ENCODE measurements around the gene ST6GAL1.
"Not testable (repeated sequence)": the region's sequence is repeated elsewhere in the genome, so short reads cannot be mapped to it uniquely, and the experiment has no call there.

The ST6GAL1 gene

DNA sequence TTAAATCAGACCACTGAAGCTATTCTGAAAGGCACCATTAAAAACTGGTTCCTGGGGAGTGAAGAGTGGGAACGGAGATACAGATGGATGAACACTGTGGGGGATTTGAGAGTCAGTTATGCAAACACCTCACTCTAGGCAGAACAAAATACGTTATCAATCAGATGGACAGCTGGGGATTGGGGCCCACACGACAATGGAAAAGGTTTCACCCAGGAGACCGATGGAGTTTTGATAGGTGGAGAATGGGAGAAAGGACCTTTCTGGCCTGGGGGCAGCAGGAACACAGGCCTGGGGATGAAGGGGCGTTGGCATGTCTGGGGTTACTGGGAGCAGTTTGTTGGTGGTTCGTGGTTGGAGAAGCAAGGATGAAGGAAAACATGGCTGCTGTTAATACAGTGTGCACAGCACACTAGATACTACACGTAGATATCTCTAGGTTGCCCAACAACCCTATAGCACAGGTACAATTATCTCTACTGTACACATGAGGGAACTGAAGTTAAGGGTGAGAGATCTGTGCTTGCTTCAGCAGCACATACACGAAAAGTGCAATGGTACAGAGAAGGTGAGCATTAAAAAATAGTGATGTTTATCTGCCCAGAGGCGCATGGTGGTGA lies 16.5 kb downstream of the ST6GAL1 start:
- no peak for DNase-seq

DNA sequence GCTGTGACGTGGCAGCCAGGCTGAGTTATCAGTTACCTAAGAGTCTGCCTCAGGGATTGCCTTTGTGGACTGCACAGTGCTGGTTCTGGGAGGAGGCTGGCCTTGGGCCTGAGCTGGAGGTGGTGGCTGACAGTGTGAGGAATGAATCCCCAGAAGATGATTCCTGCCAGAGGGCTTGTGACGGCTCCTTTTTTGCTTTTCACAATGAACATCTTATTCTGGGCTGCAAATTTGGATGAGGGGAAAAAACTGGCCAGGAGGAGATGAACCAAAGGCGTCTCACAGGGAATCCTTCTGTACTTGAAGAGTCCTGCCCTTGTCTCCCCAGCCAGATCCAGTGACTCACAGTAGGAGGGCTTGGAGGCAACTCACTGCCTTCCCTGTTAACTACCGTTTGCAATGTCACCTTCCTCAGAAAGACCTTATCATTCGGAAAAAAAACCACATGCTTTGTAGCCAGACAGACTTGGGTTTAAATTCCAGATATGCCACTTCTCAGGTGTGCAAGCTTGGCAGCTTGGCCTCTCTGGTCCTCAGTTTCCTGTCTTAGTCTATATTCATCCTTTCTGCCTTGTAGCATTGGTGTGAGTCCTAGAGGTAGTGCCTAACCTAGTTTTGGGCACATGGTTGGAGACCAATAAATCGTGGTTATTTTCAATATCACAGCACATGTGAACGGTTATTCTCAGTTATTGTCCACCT lies 19.1 kb downstream of the ST6GAL1 start:
- no peak for DNase-seq

DNA sequence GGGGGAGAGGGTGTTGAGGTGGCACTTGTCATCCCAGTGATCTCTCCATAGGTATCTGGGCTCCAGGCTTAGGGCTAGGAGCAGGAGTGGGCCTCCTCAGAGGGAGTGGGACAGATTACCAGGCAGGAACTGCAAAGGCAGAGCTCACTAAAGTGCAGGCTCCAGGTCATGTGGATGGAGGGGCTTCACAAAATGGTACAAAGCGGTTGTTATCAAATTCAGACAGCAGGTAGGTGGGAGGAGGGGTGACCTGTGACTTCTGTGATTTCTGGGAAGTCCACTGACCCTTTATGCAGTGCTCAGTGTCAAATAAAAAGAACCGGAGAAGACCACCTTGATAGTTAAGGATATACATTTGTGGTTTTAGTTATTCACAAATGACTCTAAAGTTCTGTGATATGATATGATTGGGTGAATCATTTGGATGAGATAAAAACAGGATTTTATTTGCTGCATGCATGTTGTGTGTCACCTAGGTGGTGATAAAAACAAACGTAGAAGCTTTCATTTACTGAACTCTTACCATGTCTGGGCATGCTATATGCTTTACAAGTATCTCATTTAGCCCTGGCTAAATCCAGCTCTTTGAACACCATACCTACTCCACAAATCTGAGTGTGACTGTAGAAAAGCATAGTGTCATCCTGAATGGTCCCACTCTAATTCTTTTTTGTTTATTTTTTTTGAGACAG lies 20.2 kb downstream of the ST6GAL1 start:
- DNase-seq = no peak

- DNase-seq = no peak
Measured at GRCh38 chr3:186951640-186952552, 21.6 kb downstream of the ST6GAL1 start.

GRCh38 chr3:186953011-186953487 lies 22.7 kb downstream of the ST6GAL1 start:
- no peak for DNase-seq

GRCh38 chr3:186953992-186954699 lies 23.8 kb downstream of the ST6GAL1 start:
- not testable (repeated sequence) for DNase-seq

DNA sequence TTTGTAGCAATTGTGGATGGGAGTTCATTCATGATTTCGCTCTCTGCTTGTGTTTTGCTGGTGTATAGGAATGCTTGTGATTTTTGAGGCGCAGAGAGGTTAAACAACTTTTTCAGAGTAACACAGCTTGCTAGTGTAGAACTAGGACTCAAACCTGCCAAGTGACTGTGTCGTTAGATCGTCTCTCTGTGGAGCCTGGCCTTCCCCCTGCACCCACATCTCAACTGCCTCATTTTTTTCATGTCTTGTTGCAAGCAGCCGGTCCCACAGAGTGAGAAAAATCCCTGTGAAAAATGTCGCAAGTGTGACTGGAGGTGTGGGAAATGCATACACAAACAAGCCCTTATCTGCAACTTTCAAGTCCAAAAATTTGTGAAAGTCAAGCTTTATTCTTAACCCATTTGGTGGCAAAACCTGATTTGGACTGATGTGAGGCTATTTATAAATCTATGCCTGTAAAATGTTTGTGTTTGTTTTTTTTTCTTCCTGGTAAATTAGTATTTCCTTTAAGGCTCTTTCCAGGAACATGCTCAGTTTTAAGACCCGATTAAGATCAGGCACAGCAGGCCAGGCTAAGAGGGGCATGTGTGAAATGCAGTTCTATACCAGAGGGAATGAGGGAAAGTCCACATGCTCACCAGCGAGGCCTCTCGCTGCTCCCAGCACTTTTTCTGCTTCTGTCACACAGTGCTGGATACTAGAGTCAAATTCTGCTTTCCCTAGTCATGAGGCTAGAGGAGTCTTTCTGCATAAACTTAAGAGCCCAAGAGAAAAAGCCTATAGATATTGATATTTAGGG lies 25.8 kb downstream of the ST6GAL1 start:
- DNase-seq = no peak

DNA sequence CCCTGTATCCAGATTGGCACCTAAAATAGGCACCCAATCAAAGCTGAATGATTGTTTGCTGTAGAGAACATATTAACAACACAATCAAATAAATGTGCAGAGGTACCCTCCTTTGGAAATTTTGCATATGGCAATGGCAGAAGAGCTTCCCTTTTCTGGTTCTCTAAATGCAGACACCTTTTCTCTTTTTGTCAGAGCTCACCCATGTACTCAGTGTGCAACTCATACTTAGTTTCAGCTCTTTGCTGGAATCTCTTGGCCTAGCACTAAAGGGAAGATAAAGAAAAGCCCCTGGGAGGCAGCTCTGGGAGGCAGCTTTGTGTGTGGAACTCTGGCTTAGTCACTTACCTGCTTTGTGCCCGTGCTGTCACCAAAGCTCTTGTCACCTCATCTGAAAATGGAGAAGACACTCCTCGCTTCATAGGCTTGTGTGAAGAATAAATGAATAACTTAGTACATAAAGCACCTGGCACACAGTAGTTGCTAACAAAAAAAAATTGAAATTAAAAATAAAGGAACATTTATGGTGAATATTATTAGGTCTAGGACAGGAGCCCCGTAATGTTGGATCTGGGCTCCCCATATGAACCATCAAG lies 28.8 kb downstream of the ST6GAL1 start:
- DNase-seq = no peak

DNA sequence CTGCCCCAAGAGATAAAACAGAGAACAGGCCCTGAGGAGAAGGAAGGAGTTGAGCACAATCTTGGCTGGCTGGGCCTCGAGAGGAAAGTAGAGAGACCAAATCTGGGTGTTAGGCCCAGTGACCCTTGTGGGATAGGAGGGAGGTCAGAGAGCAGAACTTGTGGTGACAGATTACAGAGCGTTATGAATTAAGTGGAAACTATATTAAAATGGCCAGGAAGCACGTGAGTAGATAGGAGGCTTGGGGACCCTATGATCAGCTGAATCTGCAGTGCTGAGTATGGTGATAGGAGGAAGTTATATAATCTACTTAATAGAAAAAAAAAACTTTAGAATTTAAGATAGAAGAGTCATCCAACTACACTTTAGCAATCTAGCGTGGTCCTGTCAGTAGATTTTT lies 30.0 kb downstream of the ST6GAL1 start:
- DNase-seq = no peak

DNA sequence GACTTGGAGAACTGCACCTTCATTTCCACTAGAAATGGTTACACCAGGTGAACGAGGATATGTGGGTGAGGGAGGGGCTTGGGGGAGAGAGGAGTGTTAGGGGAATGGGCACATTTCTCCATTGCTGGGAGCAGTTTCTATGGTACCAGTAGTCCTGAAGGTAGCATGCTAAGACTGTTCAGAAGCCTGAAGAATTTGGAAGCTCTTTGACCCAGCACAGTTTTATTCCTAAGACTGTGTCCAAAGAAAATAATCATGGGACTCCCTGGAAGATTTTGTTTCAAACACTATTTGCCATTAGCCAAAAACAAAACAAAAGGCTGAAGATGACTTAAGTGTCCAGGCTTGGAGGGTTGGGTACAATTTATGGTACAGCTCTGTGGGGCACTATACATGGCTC lies 32.1 kb downstream of the ST6GAL1 start:
- DNase-seq = no peak

GRCh38 chr3:186963636-186964035 lies 33.3 kb downstream of the ST6GAL1 start:
- no peak for DNase-seq

GRCh38 chr3:186964071-186964470 lies 33.7 kb downstream of the ST6GAL1 start:
- no peak for DNase-seq

- no peak for DNase-seq
Measured at GRCh38 chr3:186964616-186965015, 34.3 kb downstream of the ST6GAL1 start.

- DNase-seq = no peak
Measured at GRCh38 chr3:186965141-186965879, 35.0 kb downstream of the ST6GAL1 start.

DNA sequence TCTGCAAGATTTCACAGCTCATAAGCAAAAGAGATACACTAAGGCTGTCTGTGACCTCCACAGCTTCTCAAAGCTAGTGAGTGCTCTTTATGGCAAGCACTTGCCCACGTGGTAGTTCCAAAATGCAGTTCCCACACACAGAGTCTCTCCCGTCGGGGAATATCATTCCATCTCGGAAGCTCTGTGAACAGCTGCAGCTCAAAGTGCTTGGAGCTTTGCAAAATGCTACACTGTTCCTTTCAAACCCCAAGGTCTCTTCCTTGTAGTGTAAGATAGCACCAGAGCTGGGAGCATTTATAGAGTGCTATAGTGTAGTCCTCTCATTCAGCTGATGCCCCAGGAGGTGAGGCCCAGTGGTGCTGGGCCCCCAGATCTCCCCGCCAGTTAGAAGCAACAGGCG lies 36.1 kb downstream of the ST6GAL1 start:
- DNase-seq = no peak

GRCh38 chr3:186967236-186967635 lies 36.9 kb downstream of the ST6GAL1 start:
- DNase-seq = not testable (repeated sequence)

DNA sequence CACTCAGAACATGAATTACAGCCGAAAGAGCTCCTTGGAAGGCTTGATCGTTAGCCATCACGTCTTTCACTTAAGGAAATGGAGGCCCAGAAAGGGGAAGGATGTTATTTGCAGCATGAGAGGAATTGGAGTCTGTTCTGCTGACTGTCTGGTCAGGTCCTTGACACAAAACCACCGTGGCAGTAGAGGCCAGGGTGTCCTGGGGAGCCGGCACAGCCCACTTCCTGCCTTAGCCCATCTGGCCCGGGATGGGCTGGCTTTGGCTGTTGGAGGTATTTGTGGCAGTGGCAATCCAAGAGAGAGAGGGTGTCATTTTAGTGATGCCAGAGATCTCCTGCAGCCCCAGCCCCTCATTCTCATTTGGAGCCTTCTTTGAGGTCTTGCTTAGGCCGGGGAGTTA lies 37.4 kb downstream of the ST6GAL1 start:
- DNase-seq = no peak

- no peak for DNase-seq
Measured at GRCh38 chr3:186969607-186970006, 39.3 kb downstream of the ST6GAL1 start.

- not testable (repeated sequence) for DNase-seq
Measured at GRCh38 chr3:186971106-186971505, 40.8 kb downstream of the ST6GAL1 start.

DNA sequence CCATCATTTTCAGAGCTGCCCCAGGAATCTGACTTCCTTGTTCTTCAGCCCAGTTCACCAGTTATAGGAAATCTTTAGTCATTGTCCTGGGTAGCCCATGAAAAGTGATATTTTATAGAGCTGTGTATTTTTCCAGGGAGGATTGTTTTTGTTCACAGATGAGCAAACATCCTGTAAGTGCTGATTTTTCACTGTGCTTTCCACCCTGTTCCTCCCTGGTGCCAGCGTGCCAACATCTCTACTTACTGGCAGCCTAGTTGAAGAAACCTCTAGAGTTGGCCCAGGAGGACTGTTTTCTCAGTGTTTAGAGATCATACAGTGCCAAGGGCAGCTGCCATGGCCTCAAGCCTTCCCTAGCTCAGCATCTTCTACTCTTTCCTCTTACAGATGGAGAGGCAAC lies 41.3 kb downstream of the ST6GAL1 start:
- no peak for DNase-seq
